GM12878 (cell line): Measurements from ENCODE around the gene CAMTA1. TPM values are rescaled to one million over a fixed set of nuclear protein-coding genes. Genes with fewer than 3 reads are reported as not detected.

ENCODE experiments used
- ATAC-seq: fragments of 200-7000 bp; cut with Tn5 transposase; 3 replicates; pipeline ENCODE4 v1.9.1; 2020; ENCODE audit warnings: mild to moderate bottlenecking, moderate library complexity
- BruUV-seq: library from RNA; stranded (reverse); fragments of 400-500 nt; replicated peaks from 2 replicates; lab custom pipeline; 2021; lab: Mats Ljungman, UMichigan
- CTCF ChIA-PET: fragments of 300-600 bp; sonication (Branson Sonifier 250); formaldehyde crosslinking; extraction: SDS; loops from one replicate; lab custom pipeline; 2021; ENCODE audit warnings: inconsistent platforms; lab: Yijun Ruan, JAX
- POLR2A ChIA-PET: fragments of 350-600 bp; formaldehyde crosslinking; extraction: SDS; loops from one replicate; lab custom pipeline; 2021; ENCODE audit warnings: inconsistent platforms; lab: Charles Lee
- RAD21 ChIA-PET: fragments of 300-600 bp; sonication (Branson Sonifier 250); formaldehyde crosslinking; loops from one replicate; lab custom pipeline; 2023; ENCODE audit warnings: antibody characterized with exemption; ENCODE audit not compliant: unreplicated experiment; lab: Charles Lee
- SMC1A ChIA-PET: fragments of 300-600 bp; sonication (Branson Sonifier 250); formaldehyde crosslinking; loops from one replicate; lab custom pipeline; 2023; ENCODE audit not compliant: unreplicated experiment, uncharacterized antibody; lab: Charles Lee
- DNase-seq: peaks from one replicate; pipeline ENCODE4 v3.0.0-alpha.2; 2011; ENCODE audit warnings: low read depth, low spot score
- FAIRE-seq: peaks from 3 replicates; lab custom pipeline; 2011; peaks lifted over from hg19 to GRCh38; lab: Jason Lieb, UNC
- H2AFZ ChIP-seq: 2 replicates; pipeline ENCODE4 v1.6.0; 2011; ENCODE audit warnings: low read depth, low read length, control low read depth; ENCODE audit not compliant: control insufficient read depth
- H3K27ac ChIP-seq: 2 replicates; pipeline ENCODE4 v1.5.1; 2011; ENCODE audit warnings: control low read depth; ENCODE audit not compliant: control insufficient read depth, insufficient read depth
- H3K27me3 ChIP-seq, 2 experiments: replicated peaks in 1 of 2; 2 replicates each; pipeline versions ENCODE4 v1.6.0 to v1.6.1; 2011; ENCODE audit warnings: low read length in 1 of 2; ENCODE audit not compliant: control insufficient read depth in 2 of 2, insufficient read depth in 2 of 2
- H3K36me3 ChIP-seq, 2 experiments: 2 replicates each; pipeline ENCODE4 v1.5.1; 2011; ENCODE audit warnings: low read length in 1 of 2; ENCODE audit not compliant: control insufficient read depth in 2 of 2, insufficient read depth in 2 of 2
- H3K4me1 ChIP-seq: 2 replicates; pipeline ENCODE4 v1.6.1; 2011; ENCODE audit warnings: mild to moderate bottlenecking, low read length, moderate library complexity, mixed read lengths; ENCODE audit not compliant: control insufficient read depth, insufficient read depth
- H3K4me2 ChIP-seq: 2 replicates; pipeline ENCODE4 v1.6.0; 2011; ENCODE audit warnings: control low read depth; ENCODE audit not compliant: control insufficient read depth, insufficient read depth
- H3K4me3 ChIP-seq: fragments of 200-600 bp; sonication (generic); 2 replicates; pipeline ENCODE4 v1.5.1; 2016
- H3K79me2 ChIP-seq: 2 replicates; pipeline ENCODE4 v1.6.0; 2011; ENCODE audit warnings: low read length; ENCODE audit not compliant: control insufficient read depth, insufficient read depth
- H3K9ac ChIP-seq: 2 replicates; pipeline ENCODE4 v1.8.0; 2011; ENCODE audit warnings: low read length, control low read depth, mixed read lengths; ENCODE audit not compliant: control insufficient read depth, insufficient read depth
- H3K9me3 ChIP-seq: replicated peaks from 3 replicates; pipeline ENCODE4 v1.5.1; 2011; ENCODE audit warnings: mild to moderate bottlenecking, low read length; ENCODE audit not compliant: control insufficient read depth, insufficient read depth
- H4K20me1 ChIP-seq: 2 replicates; pipeline ENCODE4 v1.6.0; 2011; ENCODE audit not compliant: control insufficient read depth, insufficient read depth
- CREB1 ChIP-seq: IDR thresholded peaks from 2 replicates; pipeline ENCODE4 v1.6.1; 2012; ENCODE audit warnings: low read depth, mild to moderate bottlenecking, inconsistent platforms
- CREM ChIP-seq: IDR thresholded peaks from 2 replicates; pipeline ENCODE4 v1.6.1; 2014; ENCODE audit warnings: antibody characterized with exemption, low read depth
- HDAC2 ChIP-seq: fragments of 200-600 bp; sonication (generic); IDR thresholded peaks from 2 replicates; pipeline ENCODE4 v1.6.1; 2017
- IKZF1 ChIP-seq: fragments of 450-650 bp; conservative IDR thresholded peaks from 2 replicates; pipeline ENCODE4 v1.6.1; 2017; ENCODE audit warnings: antibody characterized with exemption, mild to moderate bottlenecking
- IKZF2 ChIP-seq, 2 experiments: fragments of 450-650 bp; IDR thresholded peaks; 2 replicates each; pipeline ENCODE4 v1.6.1; 2017; ENCODE audit warnings: mild to moderate bottlenecking in 2 of 2, moderate library complexity in 2 of 2
- IRF4 ChIP-seq: IDR thresholded peaks from 2 replicates; pipeline ENCODE4 v1.6.1; 2011; ENCODE audit warnings: low read depth, low read length
- MXI1 ChIP-seq: fragments of 150-350 bp; IDR thresholded peaks from 2 replicates; pipeline ENCODE4 v1.6.1; 2011; ENCODE audit warnings: low read depth, mild to moderate bottlenecking, inconsistent platforms, low read length, improper control_type of control experiment
- PAX8 ChIP-seq: fragments of 450-650 bp; IDR thresholded peaks from 2 replicates; pipeline ENCODE4 v1.6.1; 2017; ENCODE audit warnings: mild to moderate bottlenecking, moderate library complexity
- RBBP5 ChIP-seq: fragments of 200-600 bp; sonication (generic); conservative IDR thresholded peaks from 2 replicates; pipeline ENCODE4 v1.6.1; 2016
- SUPT20H ChIP-seq: IDR thresholded peaks from 2 replicates; pipeline ENCODE4 v1.6.1; 2011; ENCODE audit warnings: low read depth, mild to moderate bottlenecking, low read length, moderate library complexity, borderline replicate concordance; ENCODE audit not compliant: control insufficient read depth
- SUZ12 ChIP-seq: fragments of 200-600 bp; sonication (generic); IDR thresholded peaks from one replicate; pipeline ENCODE4 v1.6.1; 2018; ENCODE audit warnings: antibody characterized with exemption, mild to moderate bottlenecking; ENCODE audit not compliant: unreplicated experiment
- WRNIP1 ChIP-seq: IDR thresholded peaks from 2 replicates; pipeline ENCODE4 v1.6.1; 2011; ENCODE audit warnings: low read depth, low read length, improper control_type of control experiment, borderline replicate concordance
- WGBS: methylation state at CpG from one replicate; pipeline ENCODE4 v1.1.6; 2016; ENCODE audit warnings: low lambda C conversion rate; ENCODE audit not compliant: insufficient replicate concordance, insufficient coverage; ENCODE audit errors: missing lambda C conversion rate; 5-methylcytosine and 5-hydroxymethylcytosine counted together
- in situ Hi-C: fragments of 300-500 bp; cut with MboI; formaldehyde crosslinking; loops from 9 replicates; pipeline ENCODE4 v1.14.3; 2018; ENCODE audit warnings: mixed read lengths
- intact Hi-C: fragments of 100-400 bp; cut with micrococcal nuclease; formaldehyde crosslinking; loops from one replicate; pipeline ENCODE4 v1.14.2; 2022; ENCODE audit not compliant: unreplicated experiment
- polyA plus RNA-seq, 11 experiments: library from polyadenylated mRNA; depleted of rRNA in 4 of 11; unstranded in 6 of 11; stranded (reverse) in 5 of 11; fragments of >200 nt; fragmentation: Nextera tagmentation in 4 of 11; fragmentation: Illumina TruSeq in 1 of 11; extraction: Ambion mirVana in 4 of 11; extraction: Trizol in 1 of 11; gene quantifications; 1 replicate in 1 of 11; 2 replicates in 10 of 11; pipeline versions ENCODE4 v1.2.1 to v1.2.3, GENCODE V29; 2011 to 2016; ENCODE audit warnings: inconsistent platforms in 2 of 11, missing spikeins in 2 of 11, low read depth in 1 of 11
- total RNA-seq, 4 experiments: library from RNA; depleted of rRNA in 3 of 4; stranded (reverse); fragments of >200 nt in 3 of 4; fragmentation: Illumina TruSeq in 1 of 4; extraction: Trizol in 1 of 4; gene quantifications; 2 replicates each; pipeline versions ENCODE4 v1.2.1 to v1.2.3, GENCODE V29; 2013 to 2021
- TF ChIP-seq, protein P1 (sequence below): fragments of 450-650 bp; formaldehyde crosslinking; IDR thresholded peaks from 2 replicates; pipeline ENCODE4 v1.4.0; 2022; ENCODE audit warnings: mild to moderate bottlenecking, moderate library complexity
- TF ChIP-seq, protein P2 (sequence below): fragments of 450-650 bp; IDR thresholded peaks from 2 replicates; pipeline ENCODE4 v1.6.1; 2016; ENCODE audit warnings: mild to moderate bottlenecking

Gene CAMTA1
- total and polyA plus RNA-seq, 10 of the 15 experiments (the other 5 are each of a cell fraction or from before 2014, with no cell fraction given), result 37.7 to 148 (median 76.4) TPM

DNA sequence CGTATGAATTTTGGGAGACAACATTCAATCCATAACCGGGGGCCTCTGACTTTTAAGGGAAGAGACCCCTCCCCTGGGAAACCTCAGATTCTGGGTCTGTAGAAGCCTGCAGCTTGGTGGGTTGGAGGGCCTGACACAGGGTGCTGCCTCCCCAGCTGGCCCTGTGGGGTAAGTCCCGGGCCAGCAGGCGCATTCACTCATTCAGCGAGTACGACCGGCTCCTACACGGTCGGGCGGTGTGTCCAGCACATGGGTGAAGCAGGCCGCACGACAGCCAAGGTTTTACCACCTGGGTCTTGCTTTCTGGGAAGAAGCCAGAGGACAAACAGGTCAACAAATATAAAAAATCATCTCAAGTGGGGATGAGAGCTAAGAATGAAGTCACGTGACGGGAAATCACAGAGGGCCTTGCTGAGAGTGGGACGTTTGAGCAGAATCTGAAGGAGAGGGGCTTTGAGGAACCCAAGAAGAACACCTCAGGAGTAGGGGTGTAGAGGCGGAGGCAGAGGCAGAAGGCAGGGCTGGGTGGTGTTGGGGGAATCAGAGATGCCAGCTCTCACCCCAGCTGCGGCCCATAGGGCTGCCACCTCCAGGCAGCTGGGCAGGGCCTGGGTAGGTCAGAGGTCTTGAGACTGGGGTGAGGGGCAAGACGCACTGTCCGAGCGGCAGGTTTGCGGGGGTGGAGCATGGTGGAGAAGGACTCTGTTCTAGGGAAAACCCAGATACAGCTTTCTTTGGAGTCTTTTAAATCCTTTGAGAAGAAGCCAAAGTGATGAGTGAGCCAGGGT is 652.5 kb downstream of the CAMTA1 start:
- POLR2A ChIA-PET, result no interaction called here
- TF ChIP-seq SUZ12 (no peak), WRNIP1 (no peak), CREM (no peak), CREB1 (no peak), IKZF2 (IDR thresholded peaks at IDR 0.05) (no peak), IRF4 (no peak), PAX8 (no peak), HDAC2 (no peak), SUPT20H (no peak), RBBP5 (no peak), MXI1 (no peak), IKZF1 (no peak)
- TF ChIP-seq, protein P1, sequence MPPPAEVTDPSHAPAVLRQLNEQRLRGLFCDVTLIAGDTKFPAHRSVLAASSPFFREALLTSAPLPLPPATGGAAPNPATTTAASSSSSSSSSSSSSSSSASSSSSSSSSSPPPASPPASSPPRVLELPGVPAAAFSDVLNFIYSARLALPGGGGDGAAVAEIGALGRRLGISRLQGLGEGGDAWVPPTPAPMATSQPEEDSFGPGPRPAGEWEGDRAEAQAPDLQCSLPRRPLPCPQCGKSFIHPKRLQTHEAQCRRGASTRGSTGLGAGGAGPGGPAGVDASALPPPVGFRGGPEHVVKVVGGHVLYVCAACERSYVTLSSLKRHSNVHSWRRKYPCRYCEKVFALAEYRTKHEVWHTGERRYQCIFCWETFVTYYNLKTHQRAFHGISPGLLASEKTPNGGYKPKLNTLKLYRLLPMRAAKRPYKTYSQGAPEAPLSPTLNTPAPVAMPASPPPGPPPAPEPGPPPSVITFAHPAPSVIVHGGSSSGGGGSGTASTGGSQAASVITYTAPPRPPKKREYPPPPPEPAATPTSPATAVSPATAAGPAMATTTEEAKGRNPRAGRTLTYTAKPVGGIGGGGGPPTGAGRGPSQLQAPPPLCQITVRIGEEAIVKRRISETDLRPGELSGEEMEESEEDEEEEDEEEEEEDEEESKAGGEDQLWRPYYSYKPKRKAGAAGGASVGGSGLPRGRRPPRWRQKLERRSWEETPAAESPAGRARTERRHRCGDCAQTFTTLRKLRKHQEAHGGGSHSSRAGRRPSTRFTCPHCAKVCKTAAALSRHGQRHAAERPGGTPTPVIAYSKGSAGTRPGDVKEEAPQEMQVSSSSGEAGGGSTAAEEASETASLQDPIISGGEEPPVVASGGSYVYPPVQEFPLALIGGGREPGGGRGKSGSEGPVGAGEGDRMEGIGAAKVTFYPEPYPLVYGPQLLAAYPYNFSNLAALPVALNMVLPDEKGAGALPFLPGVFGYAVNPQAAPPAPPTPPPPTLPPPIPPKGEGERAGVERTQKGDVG (CRISPR knock-in tag), result no peak
- TF ChIP-seq, protein P2, sequence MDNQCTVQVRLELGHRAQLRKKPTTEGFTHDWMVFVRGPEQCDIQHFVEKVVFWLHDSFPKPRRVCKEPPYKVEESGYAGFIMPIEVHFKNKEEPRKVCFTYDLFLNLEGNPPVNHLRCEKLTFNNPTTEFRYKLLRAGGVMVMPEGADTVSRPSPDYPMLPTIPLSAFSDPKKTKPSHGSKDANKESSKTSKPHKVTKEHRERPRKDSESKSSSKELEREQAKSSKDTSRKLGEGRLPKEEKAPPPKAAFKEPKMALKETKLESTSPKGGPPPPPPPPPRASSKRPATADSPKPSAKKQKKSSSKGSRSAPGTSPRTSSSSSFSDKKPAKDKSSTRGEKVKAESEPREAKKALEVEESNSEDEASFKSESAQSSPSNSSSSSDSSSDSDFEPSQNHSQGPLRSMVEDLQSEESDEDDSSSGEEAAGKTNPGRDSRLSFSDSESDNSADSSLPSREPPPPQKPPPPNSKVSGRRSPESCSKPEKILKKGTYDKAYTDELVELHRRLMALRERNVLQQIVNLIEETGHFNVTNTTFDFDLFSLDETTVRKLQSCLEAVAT, result no peak
- 45% methylated on average over 21 of the region's 21 CpGs for WGBS
- FAIRE-seq, result no peak
- Histone ChIP-seq H3K27me3 (no peaks in the 10 kb centered on the region), H2AFZ (no peak overlapping the region), H3K4me3 (no peak overlapping the region), H3K4me1 (no peaks in the 10 kb centered on the region), H3K27ac (no peak overlapping the region), H3K79me2 (no peaks in the 10 kb centered on the region), H4K20me1 (no peaks in the 10 kb centered on the region), H3K9ac (no peak overlapping the region), H3K9me3 (no peaks in the 10 kb centered on the region; the same call in 2 of the 3 replicates), H3K4me2 (no peak overlapping the region), H3K36me3 (no peaks in the 10 kb centered on the region)
- intact Hi-C loops, result no loop called here
- in situ Hi-C loops, result no loop called here
- CTCF ChIA-PET, result no interaction called here
- DNase-seq, result no peak
- RAD21 ChIA-PET, result no interaction called here
- SMC1A ChIA-PET, result no interaction called here
- BruUV-seq, result no TSS peak
- ATAC-seq, result no peak
